Neuronal stem cell (in vitro differentiated cells): Measurements from ENCODE around the gene FAM118A.

ENCODE experiments used
- DNase-seq: peaks from one replicate; pipeline ENCODE4 v3.0.0-alpha.2; 2013; ENCODE audit warnings: low spot score
- H2AFZ ChIP-seq: one replicate; pipeline ENCODE4 v1.6.1; 2013; ENCODE audit warnings: mild to moderate bottlenecking, low read length, inconsistent platforms
- H2AK5ac ChIP-seq: 2 replicates; pipeline ENCODE4 v1.6.1; 2013; ENCODE audit warnings: low read depth, mild to moderate bottlenecking, inconsistent platforms, low read length, moderate library complexity, mixed read lengths
- H2BK120ac ChIP-seq: 2 replicates; pipeline ENCODE4 v1.6.1; 2013; ENCODE audit warnings: low read depth, mild to moderate bottlenecking, inconsistent platforms, low read length, moderate library complexity, mixed read lengths
- H2BK12ac ChIP-seq: one replicate; pipeline ENCODE4 v1.6.1; 2013; ENCODE audit warnings: low read length, inconsistent platforms
- H2BK15ac ChIP-seq: 2 replicates; pipeline ENCODE4 v1.6.1; 2013; ENCODE audit warnings: mild to moderate bottlenecking, low read length, inconsistent platforms, mixed read lengths
- H2BK5ac ChIP-seq: one replicate; pipeline ENCODE4 v1.6.1; 2013; ENCODE audit warnings: inconsistent platforms, mild to moderate bottlenecking, low read length, moderate library complexity
- H3K14ac ChIP-seq: one replicate; pipeline ENCODE4 v1.6.1; 2013; ENCODE audit warnings: low read length, inconsistent platforms
- H3K18ac ChIP-seq: 2 replicates; pipeline ENCODE4 v1.6.1; 2013; ENCODE audit warnings: low read length, inconsistent platforms
- H3K23ac ChIP-seq: 2 replicates; pipeline ENCODE4 v1.6.1; 2013; ENCODE audit warnings: low read depth, mild to moderate bottlenecking, mixed read lengths, low read length, inconsistent platforms; ENCODE audit not compliant: poor library complexity
- H3K27ac ChIP-seq: replicated peaks from 3 replicates; pipeline ENCODE4 v1.5.1; 2013; ENCODE audit warnings: low read length, inconsistent platforms
- H3K27me3 ChIP-seq, 3 experiments: 2 replicates each; pipeline ENCODE4 v1.6.1; 2013; ENCODE audit warnings: low read length in 3 of 3, mild to moderate bottlenecking in 2 of 3, inconsistent platforms in 1 of 3, low read depth in 1 of 3, mixed read lengths in 1 of 3, moderate library complexity in 1 of 3; ENCODE audit not compliant: control insufficient read depth in 3 of 3, insufficient read depth in 3 of 3
- H3K36me3 ChIP-seq, 2 donors: replicated peaks in 1 of 2; 2 replicates each; pipeline ENCODE4 v1.6.1; 2013; ENCODE audit warnings: low read length in 2 of 2; ENCODE audit not compliant: control insufficient read depth in 2 of 2, insufficient read depth in 2 of 2
- H3K4ac ChIP-seq: 2 replicates; pipeline ENCODE4 v1.6.1; 2013; ENCODE audit warnings: inconsistent platforms, mild to moderate bottlenecking, low read length, moderate library complexity
- H3K4me1 ChIP-seq, 2 donors: 1 replicate in 1 of 2; 2 replicates in 1 of 2; pipeline ENCODE4 v1.6.1; 2013; ENCODE audit warnings: low read length in 2 of 2, low read depth in 1 of 2; ENCODE audit not compliant: control insufficient read depth in 2 of 2, insufficient read depth in 1 of 2
- H3K4me2 ChIP-seq: one replicate; pipeline ENCODE4 v1.6.1; 2013; ENCODE audit warnings: mild to moderate bottlenecking, low read length, inconsistent platforms; ENCODE audit not compliant: insufficient read depth, poor library complexity, severe bottlenecking
- H3K4me3 ChIP-seq, 2 donors: 2 replicates each; pipeline ENCODE4 v1.5.1; 2013; ENCODE audit warnings: low read length in 2 of 2, mild to moderate bottlenecking in 2 of 2, inconsistent platforms in 1 of 2, moderate library complexity in 1 of 2
- H3K79me1 ChIP-seq: one replicate; pipeline ENCODE4 v1.6.1; 2013; ENCODE audit warnings: low read depth, mild to moderate bottlenecking, inconsistent platforms, low read length, moderate library complexity
- H3K9ac ChIP-seq: one replicate; pipeline ENCODE4 v1.6.1; 2013; ENCODE audit warnings: mild to moderate bottlenecking, low read depth, low read length, inconsistent platforms; ENCODE audit not compliant: poor library complexity
- H3K9me3 ChIP-seq, 2 donors: replicated peaks in 1 of 2; 2 replicates each; pipeline versions ENCODE3 to v1.6.1; 2013; ENCODE audit warnings: low read length in 2 of 2, mild to moderate bottlenecking in 2 of 2, inconsistent platforms in 1 of 2, low read depth in 1 of 2, mixed read lengths in 1 of 2, moderate library complexity in 1 of 2; ENCODE audit not compliant: control insufficient read depth in 2 of 2, insufficient read depth in 1 of 2
- H4K8ac ChIP-seq: one replicate; pipeline ENCODE4 v1.6.1; 2013; ENCODE audit warnings: low read depth, mild to moderate bottlenecking, inconsistent platforms, low read length, moderate library complexity
- H4K91ac ChIP-seq: one replicate; pipeline ENCODE4 v1.6.1; 2013; ENCODE audit warnings: low read length, low read depth, mild to moderate bottlenecking, inconsistent platforms; ENCODE audit not compliant: poor library complexity
- WGBS, 2 donors: extraction: QIAGEN DNeasy Blood & Tissue Kit; methylation state at CpG; one replicate each; pipeline ENCODE4 v1.1.7; 2013; ENCODE audit warnings: missing lambda C conversion rate in 2 of 2, mixed read lengths in 1 of 2; ENCODE audit not compliant: insufficient read length in 2 of 2, insufficient replicate concordance in 1 of 2; ENCODE audit errors: extremely low coverage in 2 of 2; 5-methylcytosine and 5-hydroxymethylcytosine counted together

The FAM118A gene

GRCh38 chr22:45262195-45262930 is 47.4 kb upstream of the FAM118A start:
- H3K4ac ChIP-seq, result no peak overlapping the region
- H3K36me3 ChIP-seq, result no peaks in the 10 kb centered on the region
- no peak overlapping the region for H3K23ac ChIP-seq
- no peak overlapping the region for H3K4me2 ChIP-seq
- peak overlapping the region; percentile 70 for H2AK5ac ChIP-seq
- WGBS, 2 donors, result no CpG with 5 or more reads among the region's 13 CpGs
- no peak overlapping the region for H3K14ac ChIP-seq
- H2BK15ac ChIP-seq, result peak overlapping the region; percentile 43
- no peaks in the 10 kb centered on the region for H3K9me3 ChIP-seq
- H3K4me1 ChIP-seq, result peaks cover 1 to 7% of the 10 kb centered on the region in 2 donors
- peaks cover 0 to 19% (median 0%) of the 10 kb centered on the region in 3 experiments for H3K27me3 ChIP-seq
- H2BK5ac ChIP-seq, result no peak overlapping the region
- H4K91ac ChIP-seq, result no peak overlapping the region
- H3K9ac ChIP-seq, result peak overlapping the region; percentile 12
- no peak overlapping the region for H2BK12ac ChIP-seq
- peak overlapping the region; percentile 48 for H3K18ac ChIP-seq
- DNase-seq, result no peak
- H3K27ac ChIP-seq, result no peak overlapping the region
- H4K8ac ChIP-seq, result no peak overlapping the region
- H2BK120ac ChIP-seq, result no peak overlapping the region
- H2AFZ ChIP-seq, result peak overlapping the region; percentile 12
- H3K79me1 ChIP-seq, result no peaks in the 10 kb centered on the region
- no peak overlapping the region for H3K4me3 ChIP-seq

- Histone ChIP-seq H2AFZ (no peak overlapping the region), H2BK15ac (peak overlapping the region; percentile 17), H4K8ac (no peak overlapping the region), H2BK120ac (no peak overlapping the region), H3K4ac (no peak overlapping the region), H3K18ac (peak overlapping the region; percentile 8), H3K9ac (no peak overlapping the region), H3K27me3 (peaks cover 0 to 19% (median 0%) of the 10 kb centered on the region in 3 experiments), H2AK5ac (peak overlapping the region; percentile 47), H2BK12ac (no peak overlapping the region), H3K36me3 (no peaks in the 10 kb centered on the region), H3K27ac (no peak overlapping the region), H3K9me3 (no peaks in the 10 kb centered on the region), H3K4me3 (no peak overlapping the region), H3K4me1 (peaks cover 1 to 7% of the 10 kb centered on the region in 2 donors), H3K14ac (no peak overlapping the region), H2BK5ac (no peak overlapping the region), H3K4me2 (no peak overlapping the region), H3K79me1 (no peaks in the 10 kb centered on the region), H4K91ac (no peak overlapping the region), H3K23ac (no peak overlapping the region)
- no peak for DNase-seq
- no CpG with 5 or more reads among the region's 14 CpGs for WGBS, 2 donors
Measured at GRCh38 chr22:45262931-45263462, 46.7 kb upstream of the FAM118A start.

- Histone ChIP-seq H4K8ac (no peak overlapping the region), H2AK5ac (peak overlapping the region; percentile 47), H3K18ac (peak overlapping the region; percentile 15), H2BK12ac (no peak overlapping the region), H3K79me1 (no peaks in the 10 kb centered on the region), H3K4me3 (no peak overlapping the region), H3K27ac (no peak overlapping the region), H3K9ac (no peak overlapping the region), H3K4me2 (no peak overlapping the region), H3K36me3 (no peaks in the 10 kb centered on the region), H3K4ac (no peak overlapping the region), H2BK15ac (peak overlapping the region; percentile 17), H2BK5ac (no peak overlapping the region), H3K9me3 (no peaks in the 10 kb centered on the region), H2AFZ (peak overlapping the region; percentile 90), H4K91ac (no peak overlapping the region), H3K23ac (no peak overlapping the region), H3K27me3 (peaks cover 0 to 19% (median 0%) of the 10 kb centered on the region in 3 experiments), H3K4me1 (peaks cover 1 to 7% of the 10 kb centered on the region in 2 donors), H2BK120ac (no peak overlapping the region), H3K14ac (no peak overlapping the region)
- no peak for DNase-seq
- WGBS, 2 donors, result no CpG with 5 or more reads among the region's 17 CpGs
Measured at GRCh38 chr22:45263463-45264269, 46.1 kb upstream of the FAM118A start.

- H2BK5ac ChIP-seq, result no peak overlapping the region
- no peak overlapping the region for H2BK12ac ChIP-seq
- H2BK15ac ChIP-seq, result no peak overlapping the region
- no peaks in the 10 kb centered on the region for H3K36me3 ChIP-seq
- WGBS, 2 donors, result no CpG with 5 or more reads among the region's 7 CpGs
- H3K27me3 ChIP-seq, result peaks cover 0 to 29% (median 8%) of the 10 kb centered on the region in 3 experiments
- H3K27ac ChIP-seq, result no peak overlapping the region
- no peak overlapping the region for H3K18ac ChIP-seq
- H4K91ac ChIP-seq, result no peak overlapping the region
- H3K4me2 ChIP-seq, result no peak overlapping the region
- peaks cover 7 to 12% of the 10 kb centered on the region in 2 donors for H3K4me1 ChIP-seq
- no peak overlapping the region for H4K8ac ChIP-seq
- no peak overlapping the region for H3K4me3 ChIP-seq
- no peaks in the 10 kb centered on the region for H3K9me3 ChIP-seq
- no peak overlapping the region for H3K4ac ChIP-seq
- no peak for DNase-seq
- no peak overlapping the region for H3K23ac ChIP-seq
- H3K9ac ChIP-seq, result no peak overlapping the region
- no peak overlapping the region for H2AK5ac ChIP-seq
- H3K79me1 ChIP-seq, result no peaks in the 10 kb centered on the region
- no peak overlapping the region for H2BK120ac ChIP-seq
- no peak overlapping the region for H3K14ac ChIP-seq
- no peak overlapping the region for H2AFZ ChIP-seq
Measured at GRCh38 chr22:45265535-45265934, 44.2 kb upstream of the FAM118A start.
